PC-9 (cell line): ENCODE results near the gene SPTBN5.

Source experiments
- EZH2 ChIP-seq: fragments of 200-600 bp; sonication (generic); IDR thresholded peaks from 2 replicates; pipeline ENCODE4 v1.8.0; 2017; ENCODE audit warnings: antibody characterized with exemption, low read depth
- TF ChIP-seq, protein P1 (sequence below): fragments of 200-600 bp; sonication (generic); conservative IDR thresholded peaks from 2 replicates; pipeline ENCODE4 v1.6.1; 2017; ENCODE audit warnings: mixed run types, antibody characterized with exemption, mild to moderate bottlenecking, moderate library complexity

DNA sequence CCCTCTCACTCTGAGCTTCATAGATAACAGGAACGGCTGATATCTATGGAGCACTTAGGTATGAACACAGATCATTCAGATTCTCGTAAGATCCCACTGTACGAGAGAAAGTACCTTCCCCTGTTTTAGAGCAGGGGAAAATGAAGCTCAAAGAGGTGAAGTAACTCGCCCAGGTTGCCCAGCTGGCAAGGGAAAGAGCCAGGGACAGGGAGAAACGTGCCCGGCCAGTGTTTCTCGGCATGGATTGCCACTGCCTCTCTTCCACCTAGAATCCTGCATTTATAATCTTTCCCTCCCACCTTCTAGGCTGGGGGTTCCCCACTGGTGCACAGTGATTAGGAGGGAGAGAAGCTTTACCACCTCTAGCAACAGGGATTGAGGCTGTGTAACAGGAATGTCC is 39.5 kb upstream of the SPTBN5 start:
- TF ChIP-seq, protein P1, sequence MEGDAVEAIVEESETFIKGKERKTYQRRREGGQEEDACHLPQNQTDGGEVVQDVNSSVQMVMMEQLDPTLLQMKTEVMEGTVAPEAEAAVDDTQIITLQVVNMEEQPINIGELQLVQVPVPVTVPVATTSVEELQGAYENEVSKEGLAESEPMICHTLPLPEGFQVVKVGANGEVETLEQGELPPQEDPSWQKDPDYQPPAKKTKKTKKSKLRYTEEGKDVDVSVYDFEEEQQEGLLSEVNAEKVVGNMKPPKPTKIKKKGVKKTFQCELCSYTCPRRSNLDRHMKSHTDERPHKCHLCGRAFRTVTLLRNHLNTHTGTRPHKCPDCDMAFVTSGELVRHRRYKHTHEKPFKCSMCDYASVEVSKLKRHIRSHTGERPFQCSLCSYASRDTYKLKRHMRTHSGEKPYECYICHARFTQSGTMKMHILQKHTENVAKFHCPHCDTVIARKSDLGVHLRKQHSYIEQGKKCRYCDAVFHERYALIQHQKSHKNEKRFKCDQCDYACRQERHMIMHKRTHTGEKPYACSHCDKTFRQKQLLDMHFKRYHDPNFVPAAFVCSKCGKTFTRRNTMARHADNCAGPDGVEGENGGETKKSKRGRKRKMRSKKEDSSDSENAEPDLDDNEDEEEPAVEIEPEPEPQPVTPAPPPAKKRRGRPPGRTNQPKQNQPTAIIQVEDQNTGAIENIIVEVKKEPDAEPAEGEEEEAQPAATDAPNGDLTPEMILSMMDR: no peak
- no peak for TF ChIP-seq EZH2
